ENCODE data around the gene LILRA2. TPM values are rescaled to one million over a fixed set of nuclear protein-coding genes. Genes with fewer than 3 reads are reported as not detected.

Gene LILRA2
- total and polyA plus RNA-seq, 10 of the 15 experiments (the other 5 are each of a cell fraction or from before 2014, with no cell fraction given) = 0.16 to 1.8 (median 0.43) TPM

GRCh38 chr19:54606891-54607784, 33.5 kb downstream of the LILRA2 start:
- H3K9ac ChIP-seq (ENCODE audit: control insufficient read depth, insufficient read depth, low read length) = peak overlapping the region; percentile 59
- H3K4me1 ChIP-seq (ENCODE audit: control insufficient read depth, insufficient read depth, low read length) = peaks cover 32% of the 10 kb centered on the region
- DNase-seq (ENCODE audit: low read depth, low spot score) = peak; percentile 66
- no peaks in the 10 kb centered on the region for H3K36me3 ChIP-seq (ENCODE audit: control insufficient read depth in 2 of 2, insufficient read depth in 2 of 2, low read length in 1 of 2)
- FAIRE-seq = peak; percentile 98
- H3K4me2 ChIP-seq (ENCODE audit: control insufficient read depth, insufficient read depth) = peak overlapping the region; percentile 92
- intact Hi-C loops (cut with micrococcal nuclease; ENCODE audit: unreplicated experiment) (loop anchor here (5.0 kb wide), 1 partner anchor 40 kb away; no protein-coding TSS in a partner anchor), in situ Hi-C loops (cut with MboI) (no loop called here)
- WGBS (ENCODE audit: insufficient coverage, insufficient replicate concordance, low lambda C conversion rate, missing lambda C conversion rate) = 7% methylated on average over 16 of the region's 16 CpGs
- H3K4me3 ChIP-seq = peak overlapping the region; percentile 9; the same call in 1 of the 2 replicates
- no peaks in the 10 kb centered on the region for H3K27me3 ChIP-seq (replicated peaks in 1 of 2; ENCODE audit: control insufficient read depth in 2 of 2, insufficient read depth in 2 of 2, low read length in 1 of 2)
- POLR2A ChIA-PET = interaction anchor here (0.8 to 3.4 kb wide), 2 partner anchors 10 to 13 kb away, joined by 3 to 14 read pairs; no protein-coding TSS in a partner anchor
- SMC1A ChIA-PET (ENCODE audit: uncharacterized antibody, unreplicated experiment) = interaction anchor here (0.7 to 4.2 kb wide), 2 partner anchors 9 to 12 kb away, joined by 3 to 20 read pairs; no protein-coding TSS in a partner anchor
- ATAC-seq = peak; percentile 88
- no peaks in the 10 kb centered on the region for H4K20me1 ChIP-seq (ENCODE audit: control insufficient read depth, insufficient read depth)
- CTCF ChIA-PET = interaction anchor here (0.6 to 2.0 kb wide), 3 partner anchors 9 to 46 kb away, joined by 3 to 5 read pairs (median 4); no protein-coding TSS in a partner anchor
- peak overlapping the region; percentile 84 for H3K27ac ChIP-seq (ENCODE audit: control insufficient read depth, insufficient read depth)
- H3K79me2 ChIP-seq (ENCODE audit: control insufficient read depth, insufficient read depth, low read length) = no peaks in the 10 kb centered on the region; the same call in 1 of the 2 replicates
- RAD21 ChIA-PET (ENCODE audit: unreplicated experiment) = interaction anchor here (0.8 to 1.4 kb wide), 2 partner anchors 9 to 11 kb away, joined by 3 to 5 read pairs; no protein-coding TSS in a partner anchor
- peak overlapping the region; percentile 55 for H2AFZ ChIP-seq (ENCODE audit: control insufficient read depth, low read depth, low read length)
- BruUV-seq (replicated peaks) = no TSS peak
- H3K9me3 ChIP-seq (replicated peaks; ENCODE audit: control insufficient read depth, insufficient read depth, low read length) = peaks cover 15% of the 10 kb centered on the region
- TF ChIP-seq ZBTB4 (CRISPR knock-in tag; IDR thresholded peaks at IDR 0.05) (no peak), USF2 (IDR thresholded peaks at IDR 0.05; ENCODE audit: borderline replicate concordance, low read depth, low read length) (no peak), RUNX3 (IDR thresholded peaks at IDR 0.05; ENCODE audit: low read length) (peak; percentile 42; the same call in 1 of the 2 replicates), RAD21 (IDR thresholded peaks at IDR 0.05; ENCODE audit: insufficient read depth, low read depth, low read length) (no peak), E2F8 (IDR thresholded peaks at IDR 0.05; ENCODE audit: low read depth, partially characterized antibody) (no peak), POLR2A (IDR thresholded peaks at IDR 0.05; ENCODE audit: low read depth, low read length) (no peak), PAX8 (IDR thresholded peaks at IDR 0.05) (no peak), JUNB (IDR thresholded peaks at IDR 0.05) (no peak), FOS (IDR thresholded peaks at IDR 0.05; ENCODE audit: borderline replicate concordance, extremely low read depth, insufficient read length) (no peak), SRF (IDR thresholded peaks at IDR 0.05; ENCODE audit: low read depth in 2 of 2, low read length in 2 of 2) (no peak), FOXM1 (IDR thresholded peaks at IDR 0.05; ENCODE audit: low read depth, low read length) (no peak), ATF7 (IDR thresholded peaks at IDR 0.05; ENCODE audit: low read depth) (no peak), RCOR1 (conservative IDR thresholded peaks at IDR 0.05; ENCODE audit: low read depth, low read length) (no peak), BHLHE40 (IDR thresholded peaks at IDR 0.05; ENCODE audit: borderline replicate concordance in 1 of 2, low read depth in 2 of 2, low read length in 1 of 2) (no peak), CHD2 (IDR thresholded peaks at IDR 0.05; ENCODE audit: borderline replicate concordance, low read depth, low read length) (no peak), DPF2 (IDR thresholded peaks at IDR 0.05) (no peak)

Data from GM12878 (cell line).